ENCODE measurements around the gene OPRD1. TPM values are rescaled to one million over a fixed set of nuclear protein-coding genes. Genes with fewer than 3 reads are reported as not detected.
A peak's percentile ranks its signal among the peaks of the same experiment; 100 is the strongest.
"Not testable (repeated sequence)": the region's sequence is repeated elsewhere in the genome, so short reads cannot be mapped to it uniquely, and the experiment has no call there.

OPRD1 gene
- total RNA-seq, 1 donor from 2014 or later = 0.27 TPM

DNA sequence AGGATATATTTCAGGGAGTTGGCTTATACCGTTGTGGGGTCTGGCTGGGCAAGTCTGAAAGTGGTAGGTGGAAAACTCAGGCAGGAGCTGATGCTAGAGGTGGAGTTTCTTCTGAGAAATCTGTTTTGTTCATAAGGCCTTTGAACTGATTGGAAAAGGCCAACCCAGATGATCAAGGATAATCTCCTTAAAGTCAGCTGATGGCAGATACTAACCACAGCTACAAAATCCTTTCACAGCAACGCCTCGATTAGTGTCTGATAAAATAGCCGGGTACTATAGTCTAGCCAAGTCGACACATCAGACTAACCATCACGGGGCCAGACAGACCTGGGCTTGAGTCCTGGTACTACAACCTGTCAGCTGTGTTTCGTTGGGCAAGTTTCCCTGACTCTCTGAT lies 21.4 kb downstream of the OPRD1 start:
- Mint-ChIP-seq H3K27me3 (ENCODE audit: unreplicated experiment) (peaks cover 3% of the 10 kb centered on the region), H3K9me3 (ENCODE audit: unreplicated experiment) (no peaks in the 10 kb centered on the region), H3K27ac (ENCODE audit: unreplicated experiment) (no peak overlapping the region), H3K4me1 (ENCODE audit: unreplicated experiment) (no peaks in the 10 kb centered on the region), H3K4me3 (ENCODE audit: unreplicated experiment) (no peak overlapping the region), H3K36me3 (ENCODE audit: unreplicated experiment) (no peaks in the 10 kb centered on the region)
- TF ChIP-seq CTCF (IDR thresholded peaks at IDR 0.05) = no peak
- no peak for DNase-seq (ENCODE audit: extremely low spot score, unreplicated experiment)

DNA sequence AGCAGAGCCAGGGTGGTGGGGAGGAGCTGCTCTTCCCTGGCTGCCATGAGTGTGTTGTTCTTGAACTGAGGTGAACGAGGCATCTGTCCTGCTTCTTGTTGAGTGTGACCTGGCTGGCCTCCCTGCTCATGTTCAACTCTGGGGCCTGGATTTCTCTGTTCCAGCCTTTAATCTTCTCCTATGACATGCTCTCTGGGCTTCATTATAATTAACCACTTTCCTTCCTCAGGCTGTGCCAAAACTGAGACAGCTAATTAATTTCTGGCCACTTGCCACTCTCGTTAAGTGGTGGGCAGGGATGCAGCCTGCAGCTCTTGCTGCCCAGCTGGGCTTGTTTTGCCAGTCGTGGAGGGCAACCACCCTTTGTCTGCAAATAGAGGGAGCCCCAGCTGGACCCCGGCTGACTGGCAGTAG lies 23.3 kb downstream of the OPRD1 start:
- Mint-ChIP-seq H3K9me3 (ENCODE audit: unreplicated experiment) (no peaks in the 10 kb centered on the region), H3K27me3 (ENCODE audit: unreplicated experiment) (peaks cover 12% of the 10 kb centered on the region), H3K27ac (ENCODE audit: unreplicated experiment) (no peak overlapping the region), H3K4me1 (ENCODE audit: unreplicated experiment) (no peaks in the 10 kb centered on the region), H3K4me3 (ENCODE audit: unreplicated experiment) (no peak overlapping the region), H3K36me3 (ENCODE audit: unreplicated experiment) (no peaks in the 10 kb centered on the region)
- no peak for DNase-seq (ENCODE audit: extremely low spot score, unreplicated experiment)
- TF ChIP-seq CTCF (IDR thresholded peaks at IDR 0.05) = no peak

- Mint-ChIP-seq H3K27ac (ENCODE audit: unreplicated experiment) (no peak overlapping the region), H3K4me3 (ENCODE audit: unreplicated experiment) (no peak overlapping the region), H3K9me3 (ENCODE audit: unreplicated experiment) (no peaks in the 10 kb centered on the region), H3K27me3 (ENCODE audit: unreplicated experiment) (peaks cover 12% of the 10 kb centered on the region), H3K36me3 (ENCODE audit: unreplicated experiment) (no peaks in the 10 kb centered on the region), H3K4me1 (ENCODE audit: unreplicated experiment) (no peaks in the 10 kb centered on the region)
- DNase-seq (ENCODE audit: extremely low spot score, unreplicated experiment) = no peak
- TF ChIP-seq CTCF (IDR thresholded peaks at IDR 0.05) = no peak
Observed at GRCh38 chr1:28836421-28836956, 24.5 kb downstream of the OPRD1 start.

DNA sequence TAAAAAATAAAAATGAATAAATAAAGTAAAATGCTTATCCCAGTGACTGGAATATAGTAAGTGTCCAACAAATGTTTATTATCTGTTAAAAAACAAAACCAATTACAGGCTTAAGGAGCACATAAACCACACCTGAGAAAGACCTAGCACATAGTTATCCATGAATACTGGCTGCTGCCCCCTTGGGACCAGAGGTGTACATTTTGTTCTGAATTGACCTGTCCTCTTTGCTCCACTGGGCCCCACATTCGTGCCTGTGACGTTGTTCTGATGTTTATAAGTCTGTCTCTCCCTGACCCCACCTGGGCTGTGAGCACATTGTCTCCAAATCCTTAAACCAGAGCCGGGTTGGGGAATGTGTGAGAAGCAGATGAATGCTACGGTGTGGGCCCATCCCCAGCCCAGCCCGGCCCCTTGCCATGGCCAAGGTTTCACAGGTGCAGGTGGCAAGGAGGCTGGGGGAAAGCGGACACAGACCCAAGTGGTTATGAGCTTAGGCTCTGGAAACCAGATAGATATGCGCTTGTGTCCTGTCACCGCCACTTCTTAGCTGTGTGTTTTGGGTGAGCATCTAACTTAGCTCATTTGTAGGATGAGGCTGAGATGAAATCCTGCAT lies 29.1 kb downstream of the OPRD1 start:
- DNase-seq (ENCODE audit: extremely low spot score, unreplicated experiment) = no peak
- TF ChIP-seq CTCF (IDR thresholded peaks at IDR 0.05) = no peak
- Mint-ChIP-seq H3K27me3 (ENCODE audit: unreplicated experiment) (peaks cover 14% of the 10 kb centered on the region), H3K36me3 (ENCODE audit: unreplicated experiment) (no peaks in the 10 kb centered on the region), H3K4me3 (ENCODE audit: unreplicated experiment) (no peak overlapping the region), H3K4me1 (ENCODE audit: unreplicated experiment) (no peaks in the 10 kb centered on the region), H3K27ac (ENCODE audit: unreplicated experiment) (no peak overlapping the region), H3K9me3 (ENCODE audit: unreplicated experiment) (no peaks in the 10 kb centered on the region)

- H3K27ac Mint-ChIP-seq (ENCODE audit: unreplicated experiment) = no peak overlapping the region
- no peak for DNase-seq (ENCODE audit: extremely low spot score, unreplicated experiment)
Observed at GRCh38 chr1:28845786-28846543, 34.0 kb downstream of the OPRD1 start.

DNA sequence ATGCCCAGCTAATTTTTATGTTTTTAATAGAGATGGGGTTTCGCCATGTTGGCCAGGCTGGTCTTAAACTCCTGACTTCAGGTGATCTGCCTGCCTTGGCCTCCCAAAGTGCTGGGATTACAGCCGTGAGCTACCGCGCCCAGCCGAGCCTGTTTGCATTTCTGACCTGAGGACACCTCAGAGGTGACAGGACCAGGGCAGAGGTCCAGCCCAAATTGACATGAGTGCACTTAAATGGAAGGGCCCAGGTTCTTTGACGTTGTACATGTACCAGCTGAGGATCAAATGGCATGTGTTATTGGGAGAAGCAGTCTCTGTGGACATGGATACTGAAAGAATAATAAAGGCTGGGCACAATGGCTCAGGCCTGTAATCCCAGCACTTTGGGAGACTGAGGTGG lies 35.2 kb downstream of the OPRD1 start:
- not testable (repeated sequence) for H3K36me3 Mint-ChIP-seq (ENCODE audit: unreplicated experiment); H3K4me1 Mint-ChIP-seq (ENCODE audit: unreplicated experiment); H3K27ac Mint-ChIP-seq (ENCODE audit: unreplicated experiment); H3K4me3 Mint-ChIP-seq (ENCODE audit: unreplicated experiment); DNase-seq (ENCODE audit: extremely low spot score, unreplicated experiment); H3K9me3 Mint-ChIP-seq (ENCODE audit: unreplicated experiment); H3K27me3 Mint-ChIP-seq (ENCODE audit: unreplicated experiment)

More at GRCh38 chr1:28845786-28846543, 34.0 kb downstream of the OPRD1 start:
- Mint-ChIP-seq H3K9me3 (ENCODE audit: unreplicated experiment) (no peaks in the 10 kb centered on the region), H3K27me3 (ENCODE audit: unreplicated experiment) (peaks cover 4% of the 10 kb centered on the region), H3K4me1 (ENCODE audit: unreplicated experiment) (no peaks in the 10 kb centered on the region), H3K4me3 (ENCODE audit: unreplicated experiment) (no peak overlapping the region), H3K36me3 (ENCODE audit: unreplicated experiment) (no peaks in the 10 kb centered on the region)
- TF ChIP-seq CTCF (IDR thresholded peaks at IDR 0.05) = peak; percentile 20

Data from osteocyte (in vitro differentiated cells).